GM23338 (cell line): ENCODE data around the gene HSCB.

Experiments used
- CREB1 ChIP-seq: fragments of 250-450 bp; sonication (Bioruptor Pico); IDR thresholded peaks from 2 replicates; pipeline ENCODE4 v1.5.0; 2020; ENCODE audit warnings: low read depth, mild to moderate bottlenecking, moderate library complexity
- CTCF ChIP-seq, 2 experiments: fragments of 200-600 bp in 1 of 2; sonication (generic) in 1 of 2; conservative IDR thresholded peaks; 2 replicates each; pipeline versions ENCODE4 v1.5.1 to v1.6.1; 2016 to 2017; ENCODE audit warnings: antibody characterized with exemption in 2 of 2, low read depth in 2 of 2, mild to moderate bottlenecking in 2 of 2, moderate library complexity in 1 of 2
- ETS1 ChIP-seq: IDR thresholded peaks from 2 replicates; pipeline ENCODE4 v1.6.1; 2016; ENCODE audit warnings: antibody characterized with exemption
- EZH2 ChIP-seq: fragments of 200-600 bp; sonication (generic); IDR thresholded peaks from one replicate; pipeline ENCODE4 v1.8.0; 2017; ENCODE audit warnings: antibody characterized with exemption, mild to moderate bottlenecking, low read depth; ENCODE audit not compliant: unreplicated experiment
- EZH2phosphoT487 ChIP-seq: fragments of 200-600 bp; sonication (generic); IDR thresholded peaks from one replicate; pipeline ENCODE4 v1.8.1; 2018; ENCODE audit warnings: antibody characterized with exemption; ENCODE audit not compliant: unreplicated experiment
- JUNB ChIP-seq: IDR thresholded peaks from one replicate; pipeline ENCODE4 v1.6.1; 2016; ENCODE audit warnings: antibody characterized with exemption; ENCODE audit not compliant: unreplicated experiment
- NANOG ChIP-seq: IDR thresholded peaks from 2 replicates; pipeline ENCODE4 v1.6.1; 2016; ENCODE audit warnings: antibody characterized with exemption, borderline replicate concordance
- POLR2AphosphoS5 ChIP-seq: IDR thresholded peaks from 2 replicates; pipeline ENCODE4 v1.6.1; 2016; ENCODE audit warnings: antibody characterized with exemption, low read depth
- REST ChIP-seq: IDR thresholded peaks from one replicate; pipeline ENCODE4 v1.6.1; 2018; ENCODE audit warnings: antibody characterized with exemption; ENCODE audit not compliant: unreplicated experiment
- STAT1 ChIP-seq: IDR thresholded peaks from one replicate; pipeline ENCODE4 v1.6.1; 2016; ENCODE audit warnings: antibody characterized with exemption; ENCODE audit not compliant: unreplicated experiment
- ZNF114 ChIP-seq: fragments of 250-450 bp; sonication (Bioruptor Pico); IDR thresholded peaks from 2 replicates; pipeline ENCODE4 v1.5.0; 2020; ENCODE audit warnings: mild to moderate bottlenecking, moderate library complexity
- ZNF331 ChIP-seq: fragments of 250-450 bp; sonication (Bioruptor Pico); IDR thresholded peaks from 2 replicates; pipeline ENCODE4 v1.5.0; 2020; ENCODE audit warnings: low read depth, mild to moderate bottlenecking, moderate library complexity
- ZNF462 ChIP-seq: fragments of 250-450 bp; sonication (Bioruptor Pico); IDR thresholded peaks from 2 replicates; pipeline ENCODE4 v1.5.0; 2020; ENCODE audit warnings: mild to moderate bottlenecking, moderate library complexity

DNA sequence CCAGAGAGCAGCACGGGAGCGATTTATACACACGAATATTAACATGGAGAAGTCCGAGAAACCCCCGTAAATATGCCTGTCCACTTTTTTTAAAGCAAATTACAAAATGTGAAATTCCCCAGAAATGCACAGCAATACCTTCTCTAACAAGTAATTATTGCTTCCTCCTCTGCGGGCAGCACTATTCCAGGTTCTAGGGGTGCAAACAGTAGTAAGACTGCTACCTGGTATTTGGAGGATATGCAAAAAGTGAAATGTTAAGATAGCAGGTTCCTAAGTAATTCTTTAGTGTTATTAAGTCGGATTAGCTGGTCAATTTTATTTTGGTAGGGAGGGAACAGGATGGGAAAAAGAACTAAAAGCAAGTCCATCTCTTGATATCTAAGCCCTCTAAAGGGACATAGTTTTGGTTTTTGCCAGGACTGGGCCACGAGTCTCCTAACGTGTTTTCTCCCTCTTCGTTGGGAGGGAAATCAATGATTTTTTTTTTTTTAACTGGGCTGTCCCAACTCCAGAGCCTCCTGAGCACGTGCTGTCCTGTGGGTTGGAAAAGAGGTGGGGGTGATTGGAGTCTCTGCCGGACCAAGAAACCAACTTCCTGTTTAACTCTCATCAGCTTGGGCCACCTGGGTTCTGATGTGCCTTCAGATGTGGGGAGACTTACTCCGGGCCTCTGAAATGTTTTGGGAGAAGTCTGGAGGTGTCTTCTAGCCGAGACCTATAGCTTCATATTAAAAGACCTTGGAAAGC lies 60.2 kb downstream of the HSCB start:
- TF ChIP-seq CREB1 (CRISPR knock-in tag) (no peak), CTCF (conservative IDR thresholded peaks at IDR 0.05; ENCODE audit: low read depth in 2 of 2) (no peak), POLR2AphosphoS5 (no peak), REST (no peak), EZH2 (no peak), EZH2phosphoT487 (no peak), JUNB (no peak), ZNF114 (CRISPR knock-in tag) (no peak), ETS1 (no peak), ZNF331 (no peak), STAT1 (no peak), NANOG (no peak), ZNF462 (CRISPR knock-in tag) (no peak)
